ENCODE measurements around the gene OR6B1. TPM values are rescaled to one million over a fixed set of nuclear protein-coding genes. Genes with fewer than 3 reads are reported as not detected.

OR6B1 gene
- total RNA-seq: not detected in 2 replicates

DNA sequence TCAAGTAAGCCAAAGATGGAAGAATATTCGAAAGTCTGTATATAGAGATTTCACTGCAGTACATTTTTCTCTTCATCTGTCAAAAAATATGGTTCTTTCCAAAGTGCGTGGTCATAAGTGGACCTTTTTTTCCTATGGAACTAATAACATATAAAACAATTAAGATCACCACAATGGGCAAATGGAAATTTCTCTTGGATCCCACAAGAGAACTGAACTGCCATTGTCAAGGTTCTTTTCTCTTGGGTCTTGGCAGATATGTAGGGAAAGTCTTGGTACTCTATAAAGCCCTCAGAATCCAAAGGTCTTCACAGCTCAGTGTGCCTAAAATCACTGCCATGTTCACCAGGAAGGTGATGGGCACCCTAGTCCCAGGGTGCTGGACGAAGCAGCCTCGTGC is at the start of gene OR6B1:
OR6B1 (plus strand) TSS at position 301 of the 400 bp plus-strand sequence. CDS start 3,677 bp downstream, outside the sequence.
- no peak for DNase-seq

GRCh38 chr7:143953421-143953820 is 46.7 kb upstream of the OR6B1 start:
- DNase-seq: no peak

DNA sequence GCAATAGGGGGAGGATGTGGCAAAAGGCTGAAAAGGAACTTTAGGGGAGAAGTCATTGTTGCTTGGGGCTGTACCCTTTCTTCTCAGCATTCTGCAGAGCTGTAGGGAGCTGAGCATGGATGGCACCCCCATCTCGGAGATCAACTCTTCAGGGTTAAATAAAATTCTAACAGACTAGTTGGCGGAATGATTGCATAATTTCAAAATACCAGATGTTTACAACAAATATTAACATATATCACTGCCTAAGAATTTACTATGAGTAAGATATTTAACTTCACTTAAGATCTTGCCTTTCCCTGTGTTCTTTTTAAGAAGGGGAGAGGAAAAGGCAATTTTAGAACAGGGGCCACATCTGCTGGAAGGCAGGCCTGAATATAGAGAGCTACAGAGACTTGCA is 46.0 kb upstream of the OR6B1 start:
- DNase-seq: no peak

GRCh38 chr7:143954544-143954943 is 45.6 kb upstream of the OR6B1 start, which contains the start of gene OR2F1:
Gene OR2F1 (plus strand): TSS chr7:143954844. CDS start chr7:143959971, 5,127 bp downstream.
- no peak for DNase-seq

DNA sequence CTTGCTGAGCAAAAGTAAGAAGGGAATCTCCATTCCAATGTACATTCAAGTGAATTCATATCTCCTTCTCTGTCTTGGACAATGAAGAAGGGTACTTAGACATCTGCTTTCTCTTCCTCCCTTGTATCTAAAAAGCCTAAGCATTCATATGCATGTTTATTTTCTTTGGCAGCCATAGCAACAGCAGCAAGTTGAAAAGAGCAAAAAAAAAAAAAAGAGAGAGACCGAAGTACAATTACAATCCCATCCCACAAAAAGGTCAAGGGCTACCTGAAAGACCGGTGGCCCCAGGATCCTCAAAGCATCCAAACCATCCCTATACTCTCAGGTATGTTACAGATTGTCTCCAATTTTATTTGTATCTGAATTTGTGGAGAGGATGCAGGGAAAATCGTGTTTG is 41.3 kb upstream of the OR6B1 start:
- no peak for DNase-seq

- DNase-seq: no peak
Observed at GRCh38 chr7:143960813-143961610, 39.1 kb upstream of the OR6B1 start.

DNA sequence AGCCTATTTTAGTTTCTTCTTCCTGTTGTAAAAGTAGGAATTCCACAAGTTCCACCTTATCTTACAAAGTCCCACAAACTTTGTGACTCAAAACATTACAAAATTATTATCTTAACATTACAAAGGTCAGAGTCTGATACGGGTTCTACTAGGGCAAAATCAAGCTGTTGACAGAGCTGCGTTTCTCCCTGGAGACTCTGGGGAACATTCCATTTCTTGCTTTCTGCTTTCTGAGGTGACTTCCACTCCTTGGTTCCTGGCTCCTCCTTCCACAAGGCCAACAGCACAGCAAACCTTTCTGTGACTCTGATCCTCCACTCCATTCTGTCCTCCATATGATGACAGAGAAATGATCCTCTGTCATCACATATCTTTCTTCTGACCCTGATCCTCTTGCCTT is 34.8 kb upstream of the OR6B1 start:
- no peak for DNase-seq

DNA sequence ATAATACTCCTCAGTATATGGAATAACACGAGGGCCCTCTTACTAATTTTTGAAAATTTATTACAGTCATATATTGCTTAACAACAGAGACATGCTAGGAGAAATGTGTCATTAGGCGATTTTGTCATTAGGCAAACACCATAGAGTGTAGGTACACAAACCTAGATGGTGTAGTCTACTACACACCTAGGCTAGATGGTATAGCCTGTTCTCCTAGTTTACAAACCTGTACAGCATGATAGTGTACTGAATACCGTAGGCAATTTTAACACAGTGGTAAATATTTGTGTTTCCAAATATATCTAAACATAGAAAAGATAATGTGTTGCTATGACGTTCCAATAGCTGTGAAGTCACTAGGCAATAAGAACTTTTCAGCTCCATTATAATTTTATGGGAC is 32.7 kb upstream of the OR6B1 start:
- no peak for DNase-seq

DNA sequence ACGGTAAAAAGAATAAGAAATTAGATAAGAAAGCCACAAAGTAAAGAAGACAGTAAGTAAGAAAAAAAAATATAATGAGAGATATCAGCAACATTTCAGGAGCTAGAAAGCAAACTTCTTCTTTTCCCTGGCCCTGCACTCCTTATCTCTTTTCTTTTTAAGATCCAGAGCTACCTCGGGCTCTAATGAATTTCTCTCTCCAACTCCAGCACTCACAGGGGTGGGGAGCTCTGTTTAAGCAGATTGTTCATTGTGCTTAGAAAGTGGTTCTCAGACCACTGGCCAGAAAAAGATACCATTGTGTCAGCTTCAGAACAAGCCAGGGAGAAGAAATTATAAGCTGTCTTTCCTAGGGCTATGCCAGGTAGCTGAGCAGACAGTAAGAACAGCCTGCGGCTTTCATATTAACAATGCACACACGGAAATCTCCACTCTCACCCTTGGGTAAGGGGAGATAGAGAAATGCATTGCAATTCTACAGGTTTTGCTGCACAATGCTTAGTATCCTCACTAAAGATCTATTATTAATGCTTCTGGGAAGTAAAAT is 26.2 kb upstream of the OR6B1 start:
- DNase-seq: no peak

DNA sequence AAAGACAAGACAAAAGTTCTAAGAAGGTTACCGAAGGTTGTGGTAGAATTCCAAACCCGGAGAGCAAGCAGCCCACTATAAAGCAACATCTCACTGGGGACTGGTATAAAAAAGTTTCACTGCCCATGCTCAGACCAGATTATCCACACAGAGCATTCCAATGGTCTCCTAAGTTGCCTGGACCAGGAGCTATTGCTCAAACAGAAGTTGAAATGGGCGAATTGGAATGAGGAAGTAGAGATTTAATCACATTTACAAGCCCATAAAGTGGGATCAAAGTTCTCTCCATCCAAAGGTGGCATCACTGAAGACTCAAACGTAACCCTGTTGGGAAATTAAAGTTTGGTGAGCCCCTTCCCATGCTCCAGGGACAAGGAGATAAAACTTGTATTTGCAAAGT is 25.7 kb upstream of the OR6B1 start:
- no peak for DNase-seq

DNA sequence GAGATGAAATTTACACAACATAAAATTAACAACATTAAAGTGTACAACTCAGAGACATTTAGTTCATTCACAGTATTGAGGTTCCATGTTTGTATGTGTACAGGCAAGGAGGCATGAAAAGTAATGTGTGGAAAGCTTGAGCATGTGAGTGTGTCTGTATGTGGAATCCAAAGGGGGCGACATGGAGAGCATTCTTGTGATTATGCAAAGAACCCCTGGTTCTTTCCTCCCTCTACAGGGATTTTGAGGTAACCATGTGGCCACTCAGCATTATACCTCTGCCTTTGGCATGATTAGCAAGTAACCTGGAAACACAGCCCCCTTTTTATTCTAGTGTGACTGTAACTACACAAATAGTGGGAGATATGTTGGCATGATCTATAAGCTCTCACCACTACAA is 24.5 kb upstream of the OR6B1 start:
- DNase-seq: no peak

GRCh38 chr7:143978585-143978984 is 21.5 kb upstream of the OR6B1 start:
- DNase-seq: no peak

DNA sequence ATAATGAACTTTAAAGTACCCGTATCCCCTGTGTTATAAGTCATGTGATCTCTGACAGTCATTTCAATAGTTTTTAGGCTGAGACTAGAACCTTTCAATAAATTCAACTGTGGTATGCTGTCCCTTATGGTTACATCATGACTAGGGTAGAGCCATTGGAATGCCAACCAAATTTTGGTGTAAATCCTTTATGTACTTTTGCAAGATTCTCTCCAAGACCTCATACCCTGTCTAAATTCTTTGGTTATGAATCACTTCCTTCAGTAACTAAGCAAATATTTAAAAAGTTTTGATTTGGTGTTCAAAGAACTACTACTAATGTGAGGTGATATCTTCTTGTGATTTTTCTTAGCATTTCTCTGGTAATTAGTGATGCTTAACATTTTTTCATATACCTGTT is 20.8 kb upstream of the OR6B1 start:
- DNase-seq: peak; percentile 49

DNA sequence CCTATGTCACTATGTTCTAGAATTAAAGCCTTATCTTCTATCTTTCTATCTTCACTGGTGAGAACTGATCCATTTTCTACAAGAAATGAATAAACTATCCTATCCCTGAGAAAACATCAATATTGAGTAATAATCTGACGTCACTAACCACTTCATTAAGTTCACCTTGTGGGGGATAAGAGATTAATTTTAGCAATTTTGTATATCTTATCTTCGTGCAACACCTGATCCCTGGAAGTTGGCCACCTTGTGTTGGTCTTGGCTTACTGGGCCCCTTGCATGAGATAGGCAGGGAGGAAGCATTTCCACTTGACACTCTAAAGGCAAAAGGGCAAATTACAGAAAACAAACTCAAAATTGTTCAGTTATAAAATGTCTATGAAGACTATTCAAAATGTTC is 20.1 kb upstream of the OR6B1 start:
- DNase-seq: no peak

DNA sequence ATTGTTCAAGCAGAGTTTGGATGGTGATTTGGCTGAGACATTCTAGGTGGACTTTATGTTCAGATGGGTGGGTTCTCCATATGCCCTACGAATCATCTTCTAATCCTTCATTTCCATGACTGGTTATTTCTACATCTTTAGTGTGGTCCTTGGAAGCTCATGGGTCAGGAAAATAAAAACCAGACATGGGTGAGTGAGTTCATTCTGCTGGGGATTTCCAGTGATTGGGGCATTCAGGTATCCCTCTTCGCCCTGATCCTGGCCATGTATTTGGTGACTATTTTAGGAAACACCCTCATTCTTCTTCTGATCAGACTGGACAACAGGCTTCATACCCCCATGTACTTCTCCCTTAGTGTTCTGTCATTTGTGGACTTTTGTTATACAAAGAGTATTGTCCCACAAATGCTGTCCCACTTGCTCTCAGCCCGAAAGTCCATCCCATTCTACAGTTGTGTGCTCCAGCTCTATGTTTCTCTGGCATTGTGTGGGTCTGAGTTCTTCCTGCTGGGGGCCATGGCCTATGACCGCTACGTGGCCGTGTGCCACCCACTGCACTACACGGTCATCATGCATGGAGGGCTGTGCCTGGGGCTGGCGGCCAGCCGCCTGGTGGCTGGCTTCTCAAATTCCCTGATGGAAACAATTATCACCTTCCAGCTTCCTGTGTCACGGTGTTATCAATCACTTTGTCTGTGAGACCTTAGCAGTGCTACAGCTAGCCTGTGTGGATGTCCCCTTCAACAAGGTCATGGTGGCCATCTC is 19.2 kb upstream of the OR6B1 start:
- DNase-seq: no peak

DNA sequence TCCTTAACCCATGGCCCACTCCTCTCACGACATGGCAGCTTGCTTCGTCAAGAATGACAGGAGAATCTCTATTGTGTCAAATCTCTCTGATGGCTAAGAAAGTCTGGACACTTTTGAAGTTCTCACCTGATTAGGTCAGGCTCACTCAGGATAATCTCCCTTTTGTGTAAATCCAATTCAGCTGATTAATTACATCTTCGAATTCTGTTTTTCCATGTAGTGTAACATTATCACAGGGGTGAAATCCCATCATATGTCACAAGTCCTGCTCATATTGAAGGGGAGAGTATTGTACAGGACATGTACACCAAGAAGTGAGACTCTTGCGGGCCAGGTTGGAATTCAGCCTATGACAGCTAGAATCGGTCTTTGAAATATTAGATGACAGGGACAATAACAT is 16.2 kb upstream of the OR6B1 start:
- no peak for DNase-seq

- DNase-seq: no peak
Observed at GRCh38 chr7:143987513-143987912, 12.6 kb upstream of the OR6B1 start.

GRCh38 chr7:143988976-143989745 is 11.0 kb upstream of the OR6B1 start:
- DNase-seq: no peak

DNA sequence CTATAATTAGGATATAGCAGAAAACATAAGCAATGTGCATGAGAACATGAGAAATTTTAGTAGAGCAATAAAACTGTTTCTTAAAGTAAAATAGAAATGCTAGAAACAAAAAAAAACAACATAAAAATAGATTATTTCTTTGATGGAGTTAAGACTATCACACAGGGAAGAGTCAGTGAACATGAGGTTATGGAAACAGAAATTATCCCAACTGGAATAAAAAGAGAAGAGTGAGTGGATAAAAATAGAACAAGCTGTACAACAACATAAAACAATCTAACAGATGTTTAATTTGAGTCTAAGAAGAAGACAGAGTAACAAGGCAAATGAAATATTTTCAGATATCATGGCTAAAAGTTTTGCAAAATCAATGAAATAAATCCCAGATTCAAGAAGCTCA is 7.5 kb upstream of the OR6B1 start:
- DNase-seq: no peak

- no peak for DNase-seq
Observed at GRCh38 chr7:143993924-143994323, 6.2 kb upstream of the OR6B1 start.

GRCh38 chr7:144001543-144001942 is 1.4 kb downstream of the OR6B1 start:
- no peak for DNase-seq

- no peak for DNase-seq
Observed at GRCh38 chr7:144004703-144005102, 4.6 kb downstream of the OR6B1 start.
